ENCODE results near the gene ANXA2R.
A peak's percentile ranks its signal among the peaks of the same experiment; 100 is the strongest.
"Not testable (repeated sequence)": the region's sequence is repeated elsewhere in the genome, so short reads cannot be mapped to it uniquely, and the experiment has no call there.

The ANXA2R gene

DNA sequence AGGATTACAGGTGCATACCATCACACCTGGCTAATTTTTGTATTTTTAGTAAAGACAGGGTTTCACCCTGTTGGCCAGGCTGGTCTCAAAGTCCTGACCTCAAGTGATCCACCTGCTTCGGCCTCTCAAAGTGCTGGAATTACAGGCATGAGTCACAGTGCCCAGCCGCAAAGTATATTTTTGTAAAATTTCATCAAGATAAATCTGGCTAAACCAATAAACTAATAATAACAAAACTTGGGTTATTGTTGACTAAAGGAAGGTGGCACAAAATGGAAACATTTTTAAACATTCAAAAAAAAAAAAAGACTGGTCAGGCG lies 29.2 kb upstream of the ANXA2R start:
- H3K9ac ChIP-seq (ENCODE audit: low read length); H3K27me3 ChIP-seq (ENCODE audit: control insufficient read depth, insufficient read depth, low read length); H3K4me3 ChIP-seq (ENCODE audit: low read length); H3K36me3 ChIP-seq (ENCODE audit: control insufficient read depth, low read depth, low read length); H3K9me3 ChIP-seq (ENCODE audit: control insufficient read depth, low read depth, low read length); H3K27ac ChIP-seq (ENCODE audit: low read length): not testable (repeated sequence)
- H3K4me1 ChIP-seq (ENCODE audit: control insufficient read depth, low read depth, low read length): peaks cover 10% of the 10 kb centered on the region

DNA sequence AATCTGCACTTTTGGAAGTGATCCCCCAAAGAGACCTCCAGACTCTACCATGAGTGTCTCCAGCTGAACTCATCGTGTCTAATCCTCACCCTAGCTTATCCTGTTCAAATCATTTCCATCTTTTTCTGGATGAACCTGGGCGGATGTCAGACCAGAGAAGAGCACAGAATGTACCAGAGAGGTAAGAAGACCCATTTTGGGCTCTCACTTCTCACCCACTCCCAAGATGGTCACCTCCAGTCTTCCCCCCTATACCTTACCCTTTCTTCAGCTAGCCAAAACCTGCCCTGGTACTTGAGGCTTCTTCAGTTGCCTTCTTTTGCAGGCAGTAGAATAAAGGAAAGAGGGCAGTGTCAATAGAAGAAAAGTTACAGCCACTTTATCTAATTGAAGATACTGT lies 27.9 kb upstream of the ANXA2R start:
- Histone ChIP-seq H3K36me3 (ENCODE audit: control insufficient read depth, low read depth, low read length) (no peaks in the 10 kb centered on the region), H3K9ac (ENCODE audit: low read length) (peak overlapping the region; percentile 96), H3K4me1 (ENCODE audit: control insufficient read depth, low read depth, low read length) (peaks cover 10% of the 10 kb centered on the region), H3K4me3 (ENCODE audit: low read length) (peak overlapping the region; percentile 95), H3K9me3 (ENCODE audit: control insufficient read depth, low read depth, low read length) (no peaks in the 10 kb centered on the region), H3K27ac (ENCODE audit: low read length) (no peak overlapping the region), H3K27me3 (ENCODE audit: control insufficient read depth, insufficient read depth, low read length) (peaks cover 5% of the 10 kb centered on the region)

DNA sequence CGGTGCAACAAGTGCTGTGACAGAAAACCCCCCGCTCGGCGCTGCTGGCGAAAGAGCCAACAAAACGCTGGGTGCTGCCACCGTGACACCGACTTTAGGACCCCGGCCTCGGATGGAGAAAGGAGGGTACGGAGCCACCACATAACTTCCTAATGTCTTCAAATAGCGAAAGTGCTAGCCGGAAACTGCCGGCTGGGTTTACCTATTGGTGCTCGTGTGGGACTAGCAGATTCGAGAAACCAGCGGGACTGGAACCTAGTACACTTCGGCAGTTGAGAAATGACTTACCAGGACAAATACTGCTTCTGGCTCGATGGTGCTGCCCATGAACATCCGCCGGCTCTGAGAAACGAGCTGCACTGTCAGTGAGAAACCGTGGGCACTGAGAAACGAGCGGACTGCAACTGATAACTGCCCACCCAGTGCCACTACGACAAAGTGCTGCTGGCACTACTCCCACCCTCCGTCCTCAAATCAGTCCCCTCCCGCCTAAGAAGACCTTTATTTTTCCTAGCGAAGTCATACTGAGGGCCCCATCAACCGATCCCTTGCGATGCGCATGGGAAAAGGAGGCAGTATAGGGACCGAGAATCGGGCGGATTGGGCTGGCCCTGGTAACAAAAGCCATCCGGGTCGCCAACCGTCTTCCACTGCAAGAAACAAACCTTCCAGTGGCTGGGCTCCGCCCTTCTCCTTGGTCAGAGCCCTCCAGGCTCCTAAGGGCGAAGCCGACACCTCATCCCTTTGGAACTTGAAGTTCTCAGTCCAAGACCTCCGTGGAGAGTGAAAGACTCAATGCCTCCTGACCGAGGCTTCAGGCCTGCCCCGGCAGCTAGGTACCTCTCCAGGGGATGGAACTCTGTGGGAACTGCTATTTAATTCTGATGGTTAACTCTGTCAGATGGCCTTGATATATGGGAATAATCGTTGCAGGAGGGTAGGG lies 27.0 kb upstream of the ANXA2R start:
- peak overlapping the region; percentile 96 for H3K9ac ChIP-seq (ENCODE audit: low read length)
- peak overlapping the region; percentile 86 for H3K27ac ChIP-seq (ENCODE audit: low read length)
- peaks cover 5% of the 10 kb centered on the region for H3K27me3 ChIP-seq (ENCODE audit: control insufficient read depth, insufficient read depth, low read length)
- H3K4me1 ChIP-seq (ENCODE audit: control insufficient read depth, low read depth, low read length): peaks cover 10% of the 10 kb centered on the region
- H3K36me3 ChIP-seq (ENCODE audit: control insufficient read depth, low read depth, low read length): no peaks in the 10 kb centered on the region
- no peaks in the 10 kb centered on the region for H3K9me3 ChIP-seq (ENCODE audit: control insufficient read depth, low read depth, low read length)
- peak overlapping the region; percentile 95 for H3K4me3 ChIP-seq (ENCODE audit: low read length)

DNA sequence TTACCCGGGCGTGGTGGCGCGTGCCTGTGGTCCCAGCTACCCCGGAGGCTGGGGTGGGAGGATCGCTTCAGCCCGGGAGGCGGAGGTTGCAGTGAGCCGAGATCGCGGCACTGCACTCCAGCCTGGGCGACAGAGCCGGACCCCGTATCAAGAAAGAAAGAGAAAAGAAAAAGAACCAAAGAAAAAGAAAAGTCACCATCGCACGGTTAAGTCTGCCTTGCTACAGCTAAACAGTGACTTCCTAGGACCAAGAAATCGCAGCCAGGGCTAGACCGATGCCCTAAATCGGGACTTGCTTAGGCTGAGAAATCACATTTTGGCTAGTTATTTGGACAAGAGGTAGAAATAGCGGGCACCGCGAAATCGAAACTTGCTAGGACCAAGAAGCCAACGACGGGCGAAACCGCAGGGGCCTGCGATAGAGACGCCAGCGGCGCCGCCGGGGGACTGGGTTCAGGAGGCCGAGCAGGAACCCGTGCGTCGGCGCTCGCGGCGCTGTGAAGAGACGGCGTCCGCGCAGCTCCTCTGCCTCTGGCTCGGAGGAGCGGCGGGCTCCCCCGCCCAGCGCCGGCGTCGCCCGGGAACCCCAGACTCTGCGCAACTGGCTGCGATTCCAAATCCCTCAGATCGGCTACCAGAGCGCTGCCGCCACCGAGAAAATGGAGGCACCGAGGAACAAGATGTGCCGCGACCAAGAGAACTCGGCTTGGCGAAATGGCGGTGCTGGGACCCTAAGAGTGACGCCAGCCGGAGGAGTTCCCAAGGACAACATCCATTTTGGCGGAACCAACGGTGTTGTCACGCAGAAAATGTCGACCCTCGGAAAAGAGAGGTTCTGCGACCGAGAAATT lies 26.1 kb upstream of the ANXA2R start:
- peaks cover 5% of the 10 kb centered on the region for H3K27me3 ChIP-seq (ENCODE audit: control insufficient read depth, insufficient read depth, low read length)

DNA sequence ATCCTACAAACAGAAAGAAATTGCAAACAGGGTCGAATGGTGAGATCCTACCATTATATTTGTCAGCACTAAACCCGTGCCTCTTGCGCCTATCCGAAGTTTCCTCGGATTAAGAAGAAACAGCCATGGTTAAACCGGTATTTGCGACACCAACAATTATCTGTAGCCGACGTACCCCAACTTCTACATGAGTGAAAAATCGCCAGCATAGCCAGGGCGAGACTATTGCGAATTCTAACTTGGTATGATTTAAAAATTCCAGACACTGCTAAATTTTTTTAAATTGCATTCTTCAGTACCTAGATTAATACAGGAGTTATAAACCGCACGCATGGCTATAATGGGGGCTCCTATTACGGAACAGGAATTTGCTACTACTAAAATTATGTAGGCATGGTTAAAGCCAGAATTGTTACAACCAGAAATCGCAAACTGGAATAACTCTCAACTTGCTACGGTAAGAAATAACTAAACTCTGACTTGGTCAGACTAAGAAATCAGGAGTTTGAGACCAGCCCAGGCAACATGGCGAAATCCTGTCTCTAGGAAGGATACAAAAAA lies 25.3 kb upstream of the ANXA2R start:
- peaks cover 5% of the 10 kb centered on the region for H3K27me3 ChIP-seq (ENCODE audit: control insufficient read depth, insufficient read depth, low read length)
- no peaks in the 10 kb centered on the region for H3K36me3 ChIP-seq (ENCODE audit: control insufficient read depth, low read depth, low read length)
- H3K4me3 ChIP-seq (ENCODE audit: low read length): peak overlapping the region; percentile 95
- H3K9me3 ChIP-seq (ENCODE audit: control insufficient read depth, low read depth, low read length): no peaks in the 10 kb centered on the region
- peak overlapping the region; percentile 56 for H3K27ac ChIP-seq (ENCODE audit: low read length)
- H3K4me1 ChIP-seq (ENCODE audit: control insufficient read depth, low read depth, low read length): peaks cover 10% of the 10 kb centered on the region
- peak overlapping the region; percentile 96 for H3K9ac ChIP-seq (ENCODE audit: low read length)

More for the DNA sequence above, 26.1 kb upstream of the ANXA2R start:
- Histone ChIP-seq H3K36me3 (ENCODE audit: control insufficient read depth, low read depth, low read length) (no peaks in the 10 kb centered on the region), H3K4me3 (ENCODE audit: low read length) (peak overlapping the region; percentile 95), H3K9me3 (ENCODE audit: control insufficient read depth, low read depth, low read length) (no peaks in the 10 kb centered on the region), H3K9ac (ENCODE audit: low read length) (peak overlapping the region; percentile 96), H3K27ac (ENCODE audit: low read length) (peak overlapping the region; percentile 86), H3K4me1 (ENCODE audit: control insufficient read depth, low read depth, low read length) (peaks cover 10% of the 10 kb centered on the region)

DNA sequence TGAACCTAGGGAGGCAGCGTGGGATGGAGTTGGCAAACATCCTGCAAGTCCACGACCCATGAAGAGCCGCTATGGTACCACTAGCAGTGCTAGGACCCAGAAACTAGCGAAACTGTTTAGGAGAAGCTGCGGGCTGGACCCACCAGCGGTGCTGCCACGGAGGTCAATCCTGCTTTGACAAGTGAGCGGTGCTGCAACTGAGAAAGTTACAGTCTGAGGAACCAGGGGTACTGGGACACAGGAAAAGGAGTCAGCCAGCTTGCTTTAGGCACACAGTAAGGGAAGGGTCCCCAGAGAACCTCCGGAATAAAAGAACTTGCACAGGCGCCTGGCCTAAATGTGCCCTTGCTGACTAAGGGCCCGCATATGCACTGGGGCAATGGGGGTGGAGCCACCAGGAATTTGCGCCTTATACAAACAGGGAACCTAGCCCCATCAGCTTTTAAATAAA lies 23.6 kb upstream of the ANXA2R start:
- no peaks in the 10 kb centered on the region for H3K9me3 ChIP-seq (ENCODE audit: control insufficient read depth, low read depth, low read length)
- H3K27me3 ChIP-seq (ENCODE audit: control insufficient read depth, insufficient read depth, low read length): peaks cover 5% of the 10 kb centered on the region
- peaks cover 10% of the 10 kb centered on the region for H3K4me1 ChIP-seq (ENCODE audit: control insufficient read depth, low read depth, low read length)
- peak overlapping the region; percentile 96 for H3K9ac ChIP-seq (ENCODE audit: low read length)
- H3K27ac ChIP-seq (ENCODE audit: low read length): no peak overlapping the region
- H3K36me3 ChIP-seq (ENCODE audit: control insufficient read depth, low read depth, low read length): no peaks in the 10 kb centered on the region
- no peak overlapping the region for H3K4me3 ChIP-seq (ENCODE audit: low read length)

DNA sequence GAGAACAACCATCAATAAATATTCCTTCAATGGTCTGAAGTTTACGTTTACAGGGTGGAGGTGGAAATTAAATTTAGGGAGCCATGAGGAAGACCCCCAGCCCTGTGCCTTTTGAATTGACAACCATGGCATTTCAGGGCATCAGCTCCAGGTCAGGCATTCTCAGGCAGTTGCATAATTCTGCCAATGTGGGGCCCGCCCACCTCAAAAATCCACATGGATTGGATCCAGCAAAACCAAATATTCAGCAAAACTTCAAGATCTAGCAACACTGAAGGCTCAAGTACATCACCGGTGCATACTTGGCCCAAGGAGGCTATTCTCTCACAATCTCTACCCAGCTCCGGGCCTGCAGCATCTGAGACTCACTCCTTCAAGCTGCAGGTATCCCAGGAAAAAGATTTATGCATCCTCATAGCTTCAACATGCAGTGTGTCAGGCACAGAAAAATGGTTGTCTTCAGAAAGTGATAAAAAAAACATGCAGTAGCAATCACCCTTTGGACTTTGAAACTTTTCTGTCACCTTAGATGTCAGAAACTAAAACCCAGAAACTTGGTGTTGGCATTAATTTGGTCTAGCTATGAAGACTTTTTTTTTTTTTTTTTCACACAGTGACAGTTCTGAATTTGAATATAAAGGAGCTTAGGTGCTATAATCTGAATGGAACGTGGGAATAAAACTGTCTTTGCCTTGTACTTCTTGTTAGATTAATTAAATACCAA lies 21.4 kb upstream of the ANXA2R start:
- H3K9ac ChIP-seq (ENCODE audit: low read length): no peak overlapping the region
- no peaks in the 10 kb centered on the region for H3K36me3 ChIP-seq (ENCODE audit: control insufficient read depth, low read depth, low read length)
- peaks cover 5% of the 10 kb centered on the region for H3K27me3 ChIP-seq (ENCODE audit: control insufficient read depth, insufficient read depth, low read length)
- no peaks in the 10 kb centered on the region for H3K4me1 ChIP-seq (ENCODE audit: control insufficient read depth, low read depth, low read length)
- H3K27ac ChIP-seq (ENCODE audit: low read length): no peak overlapping the region
- H3K4me3 ChIP-seq (ENCODE audit: low read length): no peak overlapping the region
- H3K9me3 ChIP-seq (ENCODE audit: control insufficient read depth, low read depth, low read length): no peaks in the 10 kb centered on the region

DNA sequence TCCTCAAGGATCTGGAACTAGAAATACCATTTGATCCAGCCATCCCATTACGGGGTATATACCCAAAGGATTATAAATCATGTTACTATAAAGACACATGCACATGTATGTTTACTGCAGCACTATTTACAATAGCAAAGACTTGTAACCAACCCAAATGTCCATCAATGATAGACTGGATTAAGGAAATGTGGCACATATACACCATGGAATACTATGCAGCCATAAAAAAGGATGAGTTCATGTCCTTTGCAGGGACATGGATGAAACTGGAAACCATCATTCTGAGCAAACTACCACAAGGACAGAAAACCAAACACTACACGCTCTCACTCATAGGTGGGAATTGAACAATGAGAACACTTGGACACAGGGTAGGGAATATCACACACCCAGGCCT lies 19.9 kb upstream of the ANXA2R start:
- H3K9me3 ChIP-seq (ENCODE audit: control insufficient read depth, low read depth, low read length); H3K36me3 ChIP-seq (ENCODE audit: control insufficient read depth, low read depth, low read length); H3K27ac ChIP-seq (ENCODE audit: low read length); H3K9ac ChIP-seq (ENCODE audit: low read length); H3K27me3 ChIP-seq (ENCODE audit: control insufficient read depth, insufficient read depth, low read length); H3K4me3 ChIP-seq (ENCODE audit: low read length); H3K4me1 ChIP-seq (ENCODE audit: control insufficient read depth, low read depth, low read length): not testable (repeated sequence)

DNA sequence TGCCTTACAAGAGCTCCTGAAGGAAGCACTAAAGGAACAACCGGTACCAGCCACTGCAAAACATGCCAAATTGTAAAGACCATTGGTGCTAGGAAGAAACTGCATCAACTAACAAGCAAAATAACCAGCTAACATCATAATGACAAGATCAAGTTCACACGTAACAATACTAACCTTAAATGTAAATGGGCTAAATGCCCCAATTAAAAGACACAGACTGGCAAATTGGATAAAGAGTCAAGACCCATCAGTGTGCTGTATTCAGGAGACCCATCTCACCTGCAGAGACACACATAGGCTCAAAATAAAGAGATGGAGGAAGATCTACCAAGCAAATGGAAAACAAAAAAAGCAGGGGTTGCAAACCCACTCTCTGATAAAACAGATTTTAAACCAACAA lies 15.0 kb upstream of the ANXA2R start:
- not testable (repeated sequence) for H3K9ac ChIP-seq (ENCODE audit: low read length); H3K27ac ChIP-seq (ENCODE audit: low read length); H3K36me3 ChIP-seq (ENCODE audit: control insufficient read depth, low read depth, low read length); H3K27me3 ChIP-seq (ENCODE audit: control insufficient read depth, insufficient read depth, low read length); H3K9me3 ChIP-seq (ENCODE audit: control insufficient read depth, low read depth, low read length); H3K4me1 ChIP-seq (ENCODE audit: control insufficient read depth, low read depth, low read length); H3K4me3 ChIP-seq (ENCODE audit: low read length)

DNA sequence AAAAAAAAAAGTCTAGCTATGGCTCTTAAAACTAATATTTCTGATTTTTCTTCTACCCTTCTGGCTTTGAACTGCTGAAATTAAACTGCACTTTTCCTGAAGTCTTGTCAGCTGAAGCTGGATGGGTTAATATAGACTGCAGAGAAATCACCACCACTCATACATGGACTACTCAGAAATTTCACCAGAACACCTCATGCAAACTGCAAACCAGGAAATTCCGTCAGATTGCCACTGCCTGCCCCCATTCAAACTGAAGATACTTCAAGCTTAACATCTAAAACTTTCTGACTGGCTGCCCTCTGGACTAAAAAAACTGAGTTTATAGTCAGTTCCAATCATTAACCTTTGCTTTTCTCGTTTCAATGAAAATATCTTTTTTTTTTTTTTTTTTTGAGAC lies 11.6 kb upstream of the ANXA2R start:
- Histone ChIP-seq H3K27me3 (ENCODE audit: control insufficient read depth, insufficient read depth, low read length) (peaks cover 11% of the 10 kb centered on the region), H3K27ac (ENCODE audit: low read length) (no peak overlapping the region), H3K4me3 (ENCODE audit: low read length) (no peak overlapping the region), H3K36me3 (ENCODE audit: control insufficient read depth, low read depth, low read length) (no peaks in the 10 kb centered on the region), H3K9me3 (ENCODE audit: control insufficient read depth, low read depth, low read length) (no peaks in the 10 kb centered on the region), H3K4me1 (ENCODE audit: control insufficient read depth, low read depth, low read length) (no peaks in the 10 kb centered on the region), H3K9ac (ENCODE audit: low read length) (no peak overlapping the region)

DNA sequence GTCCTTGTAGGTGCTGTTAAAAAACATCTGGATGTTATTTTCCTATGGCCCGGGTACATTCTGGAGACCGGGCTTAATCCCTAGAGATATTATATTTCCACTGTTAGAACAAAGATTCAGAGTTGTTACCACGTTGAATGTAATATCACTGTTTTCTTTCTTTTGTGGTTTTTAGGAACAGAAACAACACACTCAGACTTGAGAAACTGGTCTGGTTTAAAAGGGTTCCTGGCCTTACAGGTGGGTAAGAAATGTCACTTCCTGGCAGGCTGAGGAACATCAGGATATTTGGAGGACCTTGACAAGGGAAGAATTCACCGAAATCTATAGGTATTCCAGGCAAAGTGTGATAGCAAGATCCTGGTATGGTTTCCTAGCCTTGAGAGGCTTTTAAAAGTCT lies 10.3 kb upstream of the ANXA2R start:
- no peak overlapping the region for H3K27ac ChIP-seq (ENCODE audit: low read length)
- peaks cover 2% of the 10 kb centered on the region for H3K4me1 ChIP-seq (ENCODE audit: control insufficient read depth, low read depth, low read length)

More for the DNA sequence above, 10.3 kb upstream of the ANXA2R start:
- H3K4me3 ChIP-seq (ENCODE audit: low read length): no peak overlapping the region
- no peak overlapping the region for H3K9ac ChIP-seq (ENCODE audit: low read length)
- no peaks in the 10 kb centered on the region for H3K9me3 ChIP-seq (ENCODE audit: control insufficient read depth, low read depth, low read length)
- H3K27me3 ChIP-seq (ENCODE audit: control insufficient read depth, insufficient read depth, low read length): peaks cover 24% of the 10 kb centered on the region
- no peaks in the 10 kb centered on the region for H3K36me3 ChIP-seq (ENCODE audit: control insufficient read depth, low read depth, low read length)
